H1 (cell line): ENCODE results near the gene TTLL5. TPM values are rescaled to one million over a fixed set of nuclear protein-coding genes. Genes with fewer than 3 reads are reported as not detected.

Experiments used
- CTCF ChIA-PET: fragments of 300-600 bp; sonication (Branson Sonifier 250); formaldehyde crosslinking; loops from one replicate; lab custom pipeline; 2021; ENCODE audit not compliant: partially characterized antibody; lab: Charles Lee
- POLR2A ChIA-PET: fragments of 300-600 bp; sonication (Branson Sonifier 250); formaldehyde crosslinking; loops from one replicate; lab custom pipeline; 2021; ENCODE audit warnings: inconsistent platforms; ENCODE audit not compliant: partially characterized antibody; lab: Charles Lee
- DNase-seq, 2 experiments: peaks; one replicate each; pipeline versions ENCODE4 v3.0.0 to v3.0.0-alpha.2; 2010 to 2022; ENCODE audit warnings: low spot score in 2 of 2, low read depth in 1 of 2, mixed read lengths in 1 of 2
- FAIRE-seq: peaks from 2 replicates; lab custom pipeline; 2011; peaks lifted over from hg19 to GRCh38; lab: Jason Lieb, UNC
- H2AFZ ChIP-seq: 2 replicates; pipeline ENCODE4 v1.8.1; 2012; ENCODE audit warnings: low read length, inconsistent platforms
- H2AK5ac ChIP-seq: 2 replicates; pipeline ENCODE4 v1.6.1; 2013; ENCODE audit warnings: low read depth, low read length
- H2BK120ac ChIP-seq: replicated peaks from 2 replicates; pipeline ENCODE3; 2013; ENCODE audit warnings: low read depth, low read length, inconsistent platforms
- H2BK12ac ChIP-seq: 2 replicates; pipeline ENCODE4 v1.6.1; 2013; ENCODE audit warnings: low read depth, low read length
- H2BK15ac ChIP-seq: 2 replicates; pipeline ENCODE4 v1.6.1; 2013; ENCODE audit warnings: low read length
- H2BK20ac ChIP-seq: 2 replicates; pipeline ENCODE4 v1.6.1; 2013; ENCODE audit warnings: low read length
- H2BK5ac ChIP-seq: 2 replicates; pipeline ENCODE4 v1.6.1; 2013; ENCODE audit warnings: low read depth, low read length
- H3K14ac ChIP-seq: 2 replicates; pipeline ENCODE4 v1.6.1; 2013; ENCODE audit warnings: inconsistent platforms; ENCODE audit not compliant: insufficient read length
- H3K18ac ChIP-seq: 2 replicates; pipeline ENCODE4 v1.6.1; 2013; ENCODE audit warnings: low read length; ENCODE audit errors: extremely low read depth
- H3K23ac ChIP-seq: 2 replicates; pipeline ENCODE4 v1.6.1; 2013; ENCODE audit warnings: inconsistent platforms; ENCODE audit not compliant: insufficient read length
- H3K23me2 ChIP-seq: 2 replicates; pipeline ENCODE4 v1.6.1; 2013; ENCODE audit warnings: low read depth, low read length
- H3K27ac ChIP-seq: 2 replicates; pipeline ENCODE4 v1.6.1; 2011; ENCODE audit warnings: low read depth, low read length, inconsistent platforms
- H3K27me3 ChIP-seq, 4 experiments: replicated peaks in 1 of 4; 1 replicate in 1 of 4; 2 replicates in 3 of 4; pipeline versions ENCODE4 v1.6.1 to v1.8.1; 2011 to 2013; ENCODE audit warnings: low read length in 3 of 4, mild to moderate bottlenecking in 3 of 4, inconsistent platforms in 2 of 4, mixed read lengths in 2 of 4, moderate library complexity in 1 of 4; ENCODE audit not compliant: control insufficient read depth in 3 of 4, insufficient read depth in 3 of 4; ENCODE audit errors: extremely low read depth in 1 of 4
- H3K36me3 ChIP-seq, 4 experiments: 2 replicates each; pipeline versions ENCODE4 v1.6.1 to v1.8.1; 2011 to 2013; ENCODE audit warnings: mild to moderate bottlenecking in 4 of 4, low read length in 3 of 4, moderate library complexity in 2 of 4, control low read depth in 1 of 4, inconsistent platforms in 1 of 4; ENCODE audit not compliant: insufficient read depth in 4 of 4, control insufficient read depth in 2 of 4
- H3K4ac ChIP-seq: replicated peaks from 2 replicates; pipeline ENCODE3; 2013; ENCODE audit warnings: low read length, low read depth, mixed read lengths, inconsistent platforms; ENCODE audit not compliant: insufficient read length
- H3K4me1 ChIP-seq, 4 experiments: replicated peaks in 1 of 4; 1 replicate in 1 of 4; 2 replicates in 3 of 4; pipeline versions ENCODE4 v1.6.1 to v1.8.1; 2011 to 2013; ENCODE audit warnings: low read length in 3 of 4, inconsistent platforms in 2 of 4, mixed read lengths in 1 of 4; ENCODE audit not compliant: insufficient read depth in 4 of 4, control insufficient read depth in 3 of 4
- H3K4me2 ChIP-seq, 2 experiments: 2 replicates each; pipeline versions ENCODE4 v1.6.1 to v1.8.1; 2011 to 2013; ENCODE audit warnings: low read depth in 2 of 2, low read length in 2 of 2, control low read depth in 1 of 2, inconsistent platforms in 1 of 2, mild to moderate bottlenecking in 1 of 2; ENCODE audit not compliant: insufficient read depth in 1 of 2
- H3K4me3 ChIP-seq, 4 experiments: fragments of 200-600, 300-600 bp in 1 of 4; sonication (generic), shearing (Covaris generic), sonication (Bioruptor Twin) in 1 of 4; 2 replicates each; pipeline versions ENCODE4 v1.5.1 to v1.8.1; 2011 to 2016; ENCODE audit warnings: low read length in 4 of 4, low read depth in 3 of 4, control low read depth in 2 of 4, inconsistent platforms in 2 of 4, mild to moderate bottlenecking in 2 of 4, mixed read lengths in 1 of 4, moderate library complexity in 1 of 4; ENCODE audit not compliant: insufficient read depth in 2 of 4; ENCODE audit errors: extremely low read depth in 1 of 4
- H3K56ac ChIP-seq: replicated peaks from 2 replicates; pipeline ENCODE3; 2013; ENCODE audit warnings: low read depth, mild to moderate bottlenecking, mixed read lengths, low read length, inconsistent platforms; ENCODE audit not compliant: insufficient read length
- H3K79me1 ChIP-seq: 2 replicates; pipeline ENCODE4 v1.6.1; 2013; ENCODE audit warnings: low read depth, low read length, control low read depth
- H3K79me2 ChIP-seq, 2 experiments: 2 replicates each; pipeline versions ENCODE4 v1.6.1 to v1.8.1; 2012 to 2013; ENCODE audit warnings: low read length in 2 of 2, mild to moderate bottlenecking in 2 of 2, inconsistent platforms in 1 of 2; ENCODE audit not compliant: insufficient read depth in 2 of 2, control insufficient read depth in 1 of 2
- H3K9ac ChIP-seq, 4 experiments: replicated peaks in 1 of 4; 1 replicate in 1 of 4; 2 replicates in 3 of 4; pipeline versions ENCODE4 v1.6.1 to v1.8.1; 2011 to 2013; ENCODE audit warnings: low read depth in 3 of 4, low read length in 3 of 4, control low read depth in 2 of 4, mild to moderate bottlenecking in 2 of 4, moderate library complexity in 2 of 4, inconsistent platforms in 1 of 4; ENCODE audit errors: extremely low read depth in 1 of 4
- H3K9me3 ChIP-seq, 2 experiments: 2 replicates each; pipeline versions ENCODE4 v1.6.1 to v1.8.1; 2012 to 2013; ENCODE audit warnings: mild to moderate bottlenecking in 2 of 2, moderate library complexity in 2 of 2, control low read depth in 1 of 2, inconsistent platforms in 1 of 2, low read depth in 1 of 2, low read length in 1 of 2, mixed read lengths in 1 of 2; ENCODE audit not compliant: insufficient read depth in 2 of 2
- H4K20me1 ChIP-seq, 2 experiments: replicated peaks in 1 of 2; 2 replicates each; pipeline versions ENCODE3 to v1.8.1; 2011 to 2013; ENCODE audit warnings: inconsistent platforms in 2 of 2, low read length in 2 of 2, mild to moderate bottlenecking in 1 of 2; ENCODE audit not compliant: insufficient read depth in 2 of 2, control insufficient read depth in 1 of 2
- H4K5ac ChIP-seq: 2 replicates; pipeline ENCODE4 v1.6.1; 2013; ENCODE audit warnings: low read length, low read depth, mixed read lengths, inconsistent platforms; ENCODE audit not compliant: insufficient read length
- H4K8ac ChIP-seq: 2 replicates; pipeline ENCODE4 v1.8.0; 2013; ENCODE audit warnings: mild to moderate bottlenecking, moderate library complexity, low read length, inconsistent platforms; ENCODE audit not compliant: insufficient read depth; ENCODE audit errors: extremely low read depth
- H4K91ac ChIP-seq: replicated peaks from 2 replicates; pipeline ENCODE3; 2013; ENCODE audit warnings: low read length, mixed read lengths, inconsistent platforms; ENCODE audit not compliant: insufficient read length
- ATF3 ChIP-seq: IDR thresholded peaks from 2 replicates; pipeline ENCODE4 v1.6.1; 2011; ENCODE audit warnings: low read depth, mild to moderate bottlenecking, low read length; ENCODE audit not compliant: insufficient read depth
- CHD1 ChIP-seq: IDR thresholded peaks from 2 replicates; pipeline ENCODE4 v1.6.1; 2012; ENCODE audit warnings: low read depth, low read length, improper control_type of control experiment
- CTCF ChIP-seq, 3 experiments: IDR thresholded peaks; 1 replicate in 2 of 3; 2 replicates in 1 of 3; pipeline versions ENCODE4 v1.5.1 to v1.6.1; 2011; ENCODE audit warnings: low read length in 3 of 3, mild to moderate bottlenecking in 3 of 3, inconsistent platforms in 2 of 3, low read depth in 1 of 3, moderate library complexity in 1 of 3; ENCODE audit not compliant: insufficient read depth in 1 of 3; ENCODE audit errors: control extremely low read depth in 1 of 3
- POU5F1 ChIP-seq: IDR thresholded peaks from 2 replicates; pipeline ENCODE4 v1.6.1; 2011; ENCODE audit warnings: low read depth, mild to moderate bottlenecking, low read length, moderate library complexity
- RXRA ChIP-seq: IDR thresholded peaks from 2 replicates; pipeline ENCODE4 v1.6.1; 2011; ENCODE audit warnings: low read depth, mild to moderate bottlenecking, low read length, moderate library complexity; ENCODE audit not compliant: insufficient read depth
- SP1 ChIP-seq: IDR thresholded peaks from 2 replicates; pipeline ENCODE4 v1.6.1; 2011; ENCODE audit warnings: low read depth, low read length
- USF2 ChIP-seq: IDR thresholded peaks from 2 replicates; pipeline ENCODE4 v1.6.1; 2011; ENCODE audit warnings: low read length, improper control_type of control experiment
- WGBS, 2 experiments: shearing (Covaris generic) in 1 of 2; methylation state at CpG; one replicate each; pipeline versions ENCODE4 v1.1.6 to v1.1.7; 2013 to 2015; ENCODE audit warnings: low lambda C conversion rate in 2 of 2, mixed read lengths in 2 of 2, inconsistent platforms in 1 of 2, low coverage in 1 of 2, missing lambda C conversion rate in 1 of 2; ENCODE audit not compliant: insufficient replicate concordance in 2 of 2, insufficient coverage in 1 of 2, insufficient read length in 1 of 2; ENCODE audit errors: extremely low coverage in 1 of 2, missing lambda C conversion rate in 1 of 2; 5-methylcytosine and 5-hydroxymethylcytosine counted together
- polyA plus RNA-seq, 7 experiments: library from polyadenylated mRNA; depleted of rRNA in 3 of 7; stranded (reverse) in 5 of 7; unstranded in 2 of 7; fragments of >200 nt in 5 of 7; fragments of 200-250 nt in 2 of 7; gene quantifications; 1 replicate in 5 of 7; 2 replicates in 1 of 7; 4 replicates in 1 of 7; pipeline versions ENCODE4 v1.2.1 to v1.2.3, GENCODE V29; 2011 to 2013; ENCODE audit warnings: missing spikeins in 2 of 7, mixed read lengths in 2 of 7
- total RNA-seq: library from RNA; stranded (reverse); fragmentation: NEBNext Ultra II Directional; extraction: Animal tissue kit (Norgen Biotek cat#: 25700); gene quantifications from 2 replicates; pipeline ENCODE4 v1.2.1, GENCODE V29; 2021

Gene TTLL5
- total and polyA plus RNA-seq, 2 of the 8 experiments (the other 6 are each of a cell fraction or from before 2014, with no cell fraction given), result 16.1 to 45.9 TPM

GRCh38 chr14:75647640-75648039 lies 13.4 kb upstream of the TTLL5 start:
- Histone ChIP-seq H2AFZ (no peak overlapping the region), H3K4me3 (no peak overlapping the region), H3K18ac (no peak overlapping the region), H2BK20ac (no peak overlapping the region), H3K9me3 (no peaks in the 10 kb centered on the region), H4K91ac (no peak overlapping the region), H3K4me1 (no peaks in the 10 kb centered on the region), H3K27me3 (no peaks in the 10 kb centered on the region), H3K79me2 (no peaks in the 10 kb centered on the region), H2BK120ac (no peak overlapping the region), H3K14ac (no peak overlapping the region), H2BK12ac (no peak overlapping the region), H4K5ac (no peak overlapping the region), H3K4ac (no peak overlapping the region), H2BK5ac (no peak overlapping the region), H3K4me2 (no peak overlapping the region), H3K27ac (no peak overlapping the region), H3K9ac (no peak overlapping the region), H3K56ac (no peak overlapping the region), H2BK15ac (no peak overlapping the region), H3K36me3 (peaks cover 16 to 45% (median 31%) of the 10 kb centered on the region in 4 experiments), H3K23me2 (no peaks in the 10 kb centered on the region), H4K8ac (no peak overlapping the region), H3K79me1 (no peaks in the 10 kb centered on the region), H3K23ac (no peak overlapping the region), H4K20me1 (peaks cover 0 to 2% of the 10 kb centered on the region in 2 experiments), H2AK5ac (no peak overlapping the region)
- FAIRE-seq, result no peak
- DNase-seq, result no peak
- CTCF ChIA-PET, result interaction anchor here (0.6 to 3.0 kb wide), 6 partner anchors 10 to 132 kb away, joined by 3 to 29 read pairs (median 4); partner anchors contain the start of gene FLVCR2
- TF ChIP-seq CTCF (IDR thresholded peaks at IDR 0.05; ENCODE audit: control extremely low read depth in 1 of 3, insufficient read depth in 1 of 3, low read depth in 1 of 3, low read length in 3 of 3), result no peak
- no peak for TF ChIP-seq CHD1
- no peak for TF ChIP-seq USF2
- no peak for TF ChIP-seq RXRA
- TF ChIP-seq POU5F1, result no peak
- TF ChIP-seq SP1, result no peak
- no peak for TF ChIP-seq ATF3
- POLR2A ChIA-PET, result interaction anchor here (2.7 kb wide), 1 partner anchor 12 kb away, joined by 11 read pairs; no protein-coding TSS in a partner anchor
- WGBS, 2 experiments, result 91% methylated on average over 3 of the region's 3 CpGs; no CpG with 5 or more reads in 1 of the 2 experiments
